ENCODE results near the gene AARSD1.

- TF ChIP-seq, protein P1, sequence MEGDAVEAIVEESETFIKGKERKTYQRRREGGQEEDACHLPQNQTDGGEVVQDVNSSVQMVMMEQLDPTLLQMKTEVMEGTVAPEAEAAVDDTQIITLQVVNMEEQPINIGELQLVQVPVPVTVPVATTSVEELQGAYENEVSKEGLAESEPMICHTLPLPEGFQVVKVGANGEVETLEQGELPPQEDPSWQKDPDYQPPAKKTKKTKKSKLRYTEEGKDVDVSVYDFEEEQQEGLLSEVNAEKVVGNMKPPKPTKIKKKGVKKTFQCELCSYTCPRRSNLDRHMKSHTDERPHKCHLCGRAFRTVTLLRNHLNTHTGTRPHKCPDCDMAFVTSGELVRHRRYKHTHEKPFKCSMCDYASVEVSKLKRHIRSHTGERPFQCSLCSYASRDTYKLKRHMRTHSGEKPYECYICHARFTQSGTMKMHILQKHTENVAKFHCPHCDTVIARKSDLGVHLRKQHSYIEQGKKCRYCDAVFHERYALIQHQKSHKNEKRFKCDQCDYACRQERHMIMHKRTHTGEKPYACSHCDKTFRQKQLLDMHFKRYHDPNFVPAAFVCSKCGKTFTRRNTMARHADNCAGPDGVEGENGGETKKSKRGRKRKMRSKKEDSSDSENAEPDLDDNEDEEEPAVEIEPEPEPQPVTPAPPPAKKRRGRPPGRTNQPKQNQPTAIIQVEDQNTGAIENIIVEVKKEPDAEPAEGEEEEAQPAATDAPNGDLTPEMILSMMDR (conservative IDR thresholded peaks at IDR 0.05 in 1 of 2, IDR thresholded peaks at IDR 0.05 in 1 of 2; ENCODE audit: low read depth in 1 of 2, low read length in 2 of 2), result no peak
- TF ChIP-seq EZH2 (IDR thresholded peaks at IDR 0.05; ENCODE audit: low read length, missing control alignments), result no peak
Observed at GRCh38 chr17:42953669-42954068, 10.6 kb downstream of the AARSD1 start.

Measured in fibroblast of lung (primary cell).